K562 (cell line): Measurements from ENCODE around the gene PPOX. TPM values are rescaled to one million over a fixed set of nuclear protein-coding genes. Genes with fewer than 3 reads are reported as not detected.

Experiments
- FOXM1 ChIP-seq, 2 experiments: fragments of 450-650 bp in 1 of 2; sonication (generic) in 1 of 2; formaldehyde crosslinking in 1 of 2; IDR thresholded peaks; 2 replicates each; pipeline versions ENCODE4 v1.6.1 to v1.9.0; 2017 to 2022; ENCODE audit warnings: low read depth in 2 of 2, mild to moderate bottlenecking in 2 of 2, missing genetic modification reagents in 1 of 2, moderate library complexity in 1 of 2
- MTF1 ChIP-seq: fragments of 250-450 bp; sonication (Bioruptor Pico); IDR thresholded peaks from 2 replicates; pipeline ENCODE4 v1.9.0; 2021; ENCODE audit warnings: moderate library complexity, mild to moderate bottlenecking, inconsistent platforms, borderline replicate concordance
- NFE2L1 ChIP-seq: fragments of 450-650 bp; IDR thresholded peaks from 2 replicates; pipeline ENCODE4 v1.6.1; 2016; ENCODE audit warnings: missing genetic modification characterization, low read depth, mild to moderate bottlenecking, missing compliant biosample characterization, moderate library complexity, borderline replicate concordance
- NFYB ChIP-seq: IDR thresholded peaks from 2 replicates; pipeline ENCODE4 v1.6.1; 2011; ENCODE audit warnings: mild to moderate bottlenecking, moderate library complexity; ENCODE audit not compliant: insufficient read length; ENCODE audit errors: extremely low read depth
- RAD21 ChIP-seq, 2 experiments: fragments of 250-450 bp in 1 of 2; fragments of 450-650 bp in 1 of 2; sonication (Bioruptor Pico) in 1 of 2; formaldehyde crosslinking in 1 of 2; IDR thresholded peaks in 1 of 2; conservative IDR thresholded peaks in 1 of 2; 2 replicates each; pipeline versions ENCODE4 v1.4.0 to v1.8.0; 2020 to 2022; ENCODE audit warnings: mild to moderate bottlenecking in 2 of 2, moderate library complexity in 1 of 2
- ZNF644 ChIP-seq: fragments of 200-800 bp; sonication (Bioruptor generic); IDR thresholded peaks from 2 replicates; pipeline ENCODE4 v1.6.1; 2016; ENCODE audit warnings: low read depth, missing genetic modification characterization, missing compliant biosample characterization
- polyA plus RNA-seq, 8 experiments: library from polyadenylated mRNA; depleted of rRNA in 4 of 8; stranded (reverse) in 5 of 8; unstranded in 3 of 8; fragments of >200 nt; fragmentation: Nextera tagmentation in 2 of 8; fragmentation: Illumina TruSeq in 1 of 8; extraction: Ambion mirVana in 2 of 8; extraction: Trizol in 1 of 8; gene quantifications; 2 replicates each; pipeline versions ENCODE4 v1.2.1 to v1.2.3, GENCODE V29; 2011 to 2014; ENCODE audit warnings: inconsistent platforms in 1 of 8, missing spikeins in 1 of 8
- total RNA-seq, 7 experiments: library from RNA; depleted of rRNA in 6 of 7; stranded (reverse); fragments of >200 nt in 6 of 7; fragmentation: Illumina TruSeq in 2 of 7; extraction: Trizol in 2 of 7; gene quantifications; 2 replicates each; pipeline versions ENCODE4 v1.2.1 to v1.2.3, GENCODE V29; 2011 to 2021; ENCODE audit warnings: low replicate concordance in 1 of 7
- TF ChIP-seq, protein P1 (sequence below), 2 experiments: fragments of 450-650 bp; formaldehyde crosslinking in 1 of 2; IDR thresholded peaks; 2 replicates each; pipeline versions ENCODE4 v1.4.0 to v1.6.1; 2014 to 2020; ENCODE audit warnings: mild to moderate bottlenecking in 2 of 2, borderline replicate concordance in 1 of 2, low read depth in 1 of 2
- TF ChIP-seq, protein P2 (sequence below): sonication (generic); formaldehyde crosslinking; IDR thresholded peaks from 2 replicates; pipeline ENCODE4 v1.8.0; 2022; ENCODE audit warnings: missing genetic modification reagents, mild to moderate bottlenecking, borderline replicate concordance
- TF ChIP-seq, protein P3 (sequence below): fragments of 450-650 bp; IDR thresholded peaks from 2 replicates; pipeline ENCODE4 v1.6.1; 2018; ENCODE audit warnings: mild to moderate bottlenecking, low read depth; ENCODE audit not compliant: partially characterized antibody
- TF ChIP-seq, protein P4 (sequence below), 2 experiments: fragments of 450-650 bp in 1 of 2; sonication (generic) in 1 of 2; formaldehyde crosslinking in 1 of 2; IDR thresholded peaks in 1 of 2; conservative IDR thresholded peaks in 1 of 2; 2 replicates each; pipeline versions ENCODE4 v1.6.1 to v1.8.1; 2016 to 2023; ENCODE audit warnings: mild to moderate bottlenecking in 2 of 2, moderate library complexity in 2 of 2, inconsistent platforms in 1 of 2, missing genetic modification reagents in 1 of 2

PPOX gene
- total and polyA plus RNA-seq, 9 of the 15 experiments (the other 6 are each of a cell fraction or from before 2014, with no cell fraction given), result 17.0 to 57.1 (median 38.9) TPM

DNA sequence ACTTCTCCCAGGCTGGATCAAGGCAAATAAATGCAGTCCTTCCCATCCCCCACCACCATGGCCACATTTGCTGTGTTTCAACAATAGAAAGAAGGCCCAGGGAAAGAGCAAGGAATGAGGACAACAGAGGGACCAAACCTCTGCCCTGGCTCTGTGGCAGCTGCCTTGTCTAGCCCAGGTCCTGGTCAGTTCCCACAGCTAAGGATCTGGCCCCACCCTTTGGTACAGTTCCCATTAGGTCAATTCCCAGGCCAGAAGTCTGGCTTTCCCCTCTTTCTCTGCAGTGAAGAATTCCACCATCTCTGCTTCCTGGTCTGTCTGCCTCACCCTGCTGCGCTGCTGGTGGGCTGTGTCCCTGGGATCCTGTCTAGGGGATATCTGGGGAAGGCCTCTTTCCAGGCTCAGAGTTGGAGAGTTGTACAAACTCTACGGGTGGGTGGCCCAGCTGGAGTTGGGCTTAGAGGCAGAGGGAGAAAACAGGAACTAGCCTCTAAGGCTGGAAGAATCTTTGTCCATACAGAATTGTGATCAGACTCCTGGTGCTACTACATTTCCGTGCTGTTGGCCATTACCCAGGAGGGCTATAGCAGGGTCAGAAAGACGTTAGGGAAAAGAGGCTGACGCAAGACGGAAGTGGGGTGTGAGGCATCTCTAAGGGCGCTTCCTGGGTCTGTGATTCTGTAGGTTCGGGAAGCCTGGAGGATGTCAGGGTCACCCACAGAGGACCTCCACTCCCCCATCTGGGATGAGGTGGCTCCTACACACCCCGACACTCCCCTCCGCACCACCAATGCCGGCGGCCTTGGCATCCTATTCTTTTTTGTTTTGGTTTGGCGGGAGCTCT is 35.0 kb downstream of the PPOX start (continued):
- TF ChIP-seq, protein P1, sequence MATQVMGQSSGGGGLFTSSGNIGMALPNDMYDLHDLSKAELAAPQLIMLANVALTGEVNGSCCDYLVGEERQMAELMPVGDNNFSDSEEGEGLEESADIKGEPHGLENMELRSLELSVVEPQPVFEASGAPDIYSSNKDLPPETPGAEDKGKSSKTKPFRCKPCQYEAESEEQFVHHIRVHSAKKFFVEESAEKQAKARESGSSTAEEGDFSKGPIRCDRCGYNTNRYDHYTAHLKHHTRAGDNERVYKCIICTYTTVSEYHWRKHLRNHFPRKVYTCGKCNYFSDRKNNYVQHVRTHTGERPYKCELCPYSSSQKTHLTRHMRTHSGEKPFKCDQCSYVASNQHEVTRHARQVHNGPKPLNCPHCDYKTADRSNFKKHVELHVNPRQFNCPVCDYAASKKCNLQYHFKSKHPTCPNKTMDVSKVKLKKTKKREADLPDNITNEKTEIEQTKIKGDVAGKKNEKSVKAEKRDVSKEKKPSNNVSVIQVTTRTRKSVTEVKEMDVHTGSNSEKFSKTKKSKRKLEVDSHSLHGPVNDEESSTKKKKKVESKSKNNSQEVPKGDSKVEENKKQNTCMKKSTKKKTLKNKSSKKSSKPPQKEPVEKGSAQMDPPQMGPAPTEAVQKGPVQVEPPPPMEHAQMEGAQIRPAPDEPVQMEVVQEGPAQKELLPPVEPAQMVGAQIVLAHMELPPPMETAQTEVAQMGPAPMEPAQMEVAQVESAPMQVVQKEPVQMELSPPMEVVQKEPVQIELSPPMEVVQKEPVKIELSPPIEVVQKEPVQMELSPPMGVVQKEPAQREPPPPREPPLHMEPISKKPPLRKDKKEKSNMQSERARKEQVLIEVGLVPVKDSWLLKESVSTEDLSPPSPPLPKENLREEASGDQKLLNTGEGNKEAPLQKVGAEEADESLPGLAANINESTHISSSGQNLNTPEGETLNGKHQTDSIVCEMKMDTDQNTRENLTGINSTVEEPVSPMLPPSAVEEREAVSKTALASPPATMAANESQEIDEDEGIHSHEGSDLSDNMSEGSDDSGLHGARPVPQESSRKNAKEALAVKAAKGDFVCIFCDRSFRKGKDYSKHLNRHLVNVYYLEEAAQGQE (IDR thresholded peaks at IDR 0.05; ENCODE audit: borderline replicate concordance), result no peak
- TF ChIP-seq, protein P1 (CRISPR knock-in tag; IDR thresholded peaks at IDR 0.05; ENCODE audit: low read depth), result no peak
- TF ChIP-seq, protein P2, sequence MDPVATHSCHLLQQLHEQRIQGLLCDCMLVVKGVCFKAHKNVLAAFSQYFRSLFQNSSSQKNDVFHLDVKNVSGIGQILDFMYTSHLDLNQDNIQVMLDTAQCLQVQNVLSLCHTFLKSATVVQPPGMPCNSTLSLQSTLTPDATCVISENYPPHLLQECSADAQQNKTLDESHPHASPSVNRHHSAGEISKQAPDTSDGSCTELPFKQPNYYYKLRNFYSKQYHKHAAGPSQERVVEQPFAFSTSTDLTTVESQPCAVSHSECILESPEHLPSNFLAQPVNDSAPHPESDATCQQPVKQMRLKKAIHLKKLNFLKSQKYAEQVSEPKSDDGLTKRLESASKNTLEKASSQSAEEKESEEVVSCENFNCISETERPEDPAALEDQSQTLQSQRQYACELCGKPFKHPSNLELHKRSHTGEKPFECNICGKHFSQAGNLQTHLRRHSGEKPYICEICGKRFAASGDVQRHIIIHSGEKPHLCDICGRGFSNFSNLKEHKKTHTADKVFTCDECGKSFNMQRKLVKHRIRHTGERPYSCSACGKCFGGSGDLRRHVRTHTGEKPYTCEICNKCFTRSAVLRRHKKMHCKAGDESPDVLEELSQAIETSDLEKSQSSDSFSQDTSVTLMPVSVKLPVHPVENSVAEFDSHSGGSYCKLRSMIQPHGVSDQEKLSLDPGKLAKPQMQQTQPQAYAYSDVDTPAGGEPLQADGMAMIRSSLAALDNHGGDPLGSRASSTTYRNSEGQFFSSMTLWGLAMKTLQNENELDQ (CRISPR knock-in tag), result no peak
- TF ChIP-seq FOXM1 (IDR thresholded peaks at IDR 0.05; ENCODE audit: low read depth) (no peak), FOXM1 (CRISPR knock-in tag; IDR thresholded peaks at IDR 0.05; ENCODE audit: low read depth) (no peak), ZNF644 (tag) (0 out of 2 replicates have a peak, but pooled peaks have one; percentile 33), NFYB (no peak), NFE2L1 (tag) (no peak), MTF1 (CRISPR knock-in tag) (no peak), RAD21 (CRISPR knock-in tag; conservative IDR thresholded peaks at IDR 0.05 in 1 of 2, IDR thresholded peaks at IDR 0.05 in 1 of 2) (no peak)
- TF ChIP-seq, protein P3, sequence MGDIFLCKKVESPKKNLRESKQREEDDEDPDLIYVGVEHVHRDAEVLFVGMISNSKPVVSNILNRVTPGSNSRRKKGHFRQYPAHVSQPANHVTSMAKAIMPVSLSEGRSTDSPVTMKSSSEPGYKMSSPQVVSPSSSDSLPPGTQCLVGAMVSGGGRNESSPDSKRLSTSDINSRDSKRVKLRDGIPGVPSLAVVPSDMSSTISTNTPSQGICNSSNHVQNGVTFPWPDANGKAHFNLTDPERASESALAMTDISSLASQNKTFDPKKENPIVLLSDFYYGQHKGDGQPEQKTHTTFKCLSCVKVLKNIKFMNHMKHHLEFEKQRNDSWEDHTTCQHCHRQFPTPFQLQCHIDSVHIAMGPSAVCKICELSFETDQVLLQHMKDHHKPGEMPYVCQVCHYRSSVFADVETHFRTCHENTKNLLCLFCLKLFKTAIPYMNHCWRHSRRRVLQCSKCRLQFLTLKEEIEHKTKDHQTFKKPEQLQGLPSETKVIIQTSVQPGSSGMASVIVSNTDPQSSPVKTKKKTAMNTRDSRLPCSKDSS, result no peak
- TF ChIP-seq, protein P4, sequence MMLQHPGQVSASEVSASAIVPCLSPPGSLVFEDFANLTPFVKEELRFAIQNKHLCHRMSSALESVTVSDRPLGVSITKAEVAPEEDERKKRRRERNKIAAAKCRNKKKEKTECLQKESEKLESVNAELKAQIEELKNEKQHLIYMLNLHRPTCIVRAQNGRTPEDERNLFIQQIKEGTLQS (IDR thresholded peaks at IDR 0.05), result peak; percentile 24; the same call in 1 of the 2 replicates
- TF ChIP-seq, protein P4 (CRISPR knock-in tag; conservative IDR thresholded peaks at IDR 0.05), result no peak
